NCI-H2196 (cell line): Measurements from ENCODE around the gene CYP24A1.

Experiments used
- DNase-seq: peaks from one replicate; lab custom pipeline; 2025; ENCODE audit not compliant: unreplicated experiment; lab: John Stamatoyannopoulos, UW

CYP24A1 gene

DNA sequence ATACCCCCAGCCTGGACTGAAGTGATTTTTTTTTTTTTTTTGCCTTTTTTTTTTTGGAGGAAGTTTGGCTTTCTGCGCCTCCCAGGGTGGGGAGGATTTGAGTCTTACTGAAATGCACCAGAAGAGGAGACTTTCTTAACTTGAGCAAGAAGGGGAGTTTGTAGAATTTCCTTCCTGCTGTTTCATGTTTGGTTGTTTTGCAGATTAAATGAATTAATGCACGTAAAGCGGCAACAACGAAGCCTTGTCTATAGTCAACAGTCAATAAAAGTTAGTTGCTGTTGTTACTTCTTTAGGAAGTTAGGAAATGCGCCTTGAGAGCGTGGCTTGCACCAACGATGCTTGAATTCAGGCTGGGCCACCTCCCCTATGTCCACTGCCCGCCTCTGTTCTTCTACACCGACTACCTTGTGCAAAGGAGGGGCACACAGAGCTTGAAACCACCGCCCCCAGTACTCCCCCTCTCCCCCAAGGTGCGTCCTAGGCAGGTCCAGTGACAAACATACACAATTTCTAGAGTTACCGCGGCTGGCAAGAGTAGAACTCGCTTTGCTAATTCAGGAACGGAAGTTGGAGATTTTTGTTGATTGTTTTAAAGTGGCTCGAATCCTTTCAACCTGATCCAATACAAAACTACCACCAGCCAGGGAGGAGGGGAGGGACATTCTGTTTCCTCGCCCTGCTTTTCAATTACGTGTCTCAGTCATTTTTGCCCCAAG is 830 bp upstream of the CYP24A1 start:
- no peak for DNase-seq

DNA sequence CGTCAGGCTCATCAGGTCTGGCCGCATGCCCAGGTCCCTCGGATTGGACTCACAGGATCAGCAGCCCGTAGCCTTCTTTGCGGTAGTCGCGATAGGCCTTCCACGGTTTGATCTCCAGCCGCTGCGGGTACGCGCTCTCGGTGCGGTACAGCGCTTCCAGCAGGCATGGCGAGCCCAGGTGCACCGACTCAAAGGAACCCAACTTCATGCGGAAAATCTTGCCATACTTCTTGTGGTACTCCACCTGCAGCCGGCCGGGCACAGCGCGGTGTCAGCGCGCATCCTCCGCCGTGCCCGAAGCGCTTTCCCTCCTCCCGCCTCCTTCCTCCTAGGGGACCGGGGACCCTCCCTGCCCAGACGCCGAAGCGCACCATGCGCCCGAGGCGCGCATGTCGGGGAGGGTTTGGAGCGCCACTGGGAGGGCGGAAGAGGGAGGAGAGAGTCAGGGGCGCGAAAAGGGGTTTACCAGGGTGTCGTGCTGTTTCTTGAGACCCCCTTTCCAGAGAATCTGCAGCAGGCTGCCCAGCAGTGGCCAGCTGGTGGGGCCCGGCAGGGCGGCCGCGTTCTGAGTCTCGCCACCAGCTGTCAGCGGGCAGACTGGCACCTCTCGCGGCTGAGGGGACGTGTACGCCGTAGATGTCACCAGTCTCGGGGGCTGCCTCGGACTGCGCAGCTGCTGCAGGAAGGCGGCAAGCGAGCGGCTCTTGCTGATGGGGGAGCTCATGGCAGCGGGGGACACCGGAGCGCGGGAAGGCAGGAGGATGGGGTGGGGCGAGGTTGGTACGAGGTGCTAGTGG is 732 bp downstream of the CYP24A1 start:
- DNase-seq, result peak; percentile 22

DNA sequence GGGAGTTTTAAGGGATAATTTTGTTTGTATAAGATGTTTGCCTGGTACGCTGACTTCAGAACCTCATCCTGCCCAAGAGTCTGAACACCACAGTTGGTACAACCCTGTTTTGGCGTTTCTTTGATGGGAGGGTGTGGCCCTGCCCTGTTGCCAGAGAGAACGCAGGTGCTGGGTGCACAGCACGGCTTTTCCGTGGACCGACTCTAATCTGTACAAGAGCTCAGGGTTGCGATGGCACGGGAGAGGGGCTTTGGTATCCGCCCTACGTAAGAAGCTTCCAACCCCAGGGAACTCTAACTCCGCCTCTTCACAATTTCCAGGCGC is 1.3 kb downstream of the CYP24A1 start:
- no peak for DNase-seq

DNA sequence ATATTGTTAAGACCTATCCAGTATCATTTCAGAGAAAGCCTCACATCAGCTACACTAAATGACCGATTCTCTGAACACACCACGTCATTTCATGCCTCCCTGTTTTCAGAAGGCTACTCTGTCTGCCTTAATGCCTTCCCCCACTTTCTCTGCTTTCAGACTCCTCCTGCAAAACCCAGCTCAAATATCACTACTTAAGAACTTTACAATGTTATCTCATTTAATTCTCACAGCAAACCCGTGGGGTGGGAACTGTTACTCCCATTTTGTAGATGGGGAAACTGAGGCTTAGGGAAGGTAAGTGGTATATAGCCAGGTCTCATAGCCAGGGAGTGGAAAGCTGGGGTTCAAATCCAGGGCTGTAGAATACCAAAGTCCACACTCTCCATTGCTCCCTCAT is 2.8 kb downstream of the CYP24A1 start:
- no peak for DNase-seq

DNA sequence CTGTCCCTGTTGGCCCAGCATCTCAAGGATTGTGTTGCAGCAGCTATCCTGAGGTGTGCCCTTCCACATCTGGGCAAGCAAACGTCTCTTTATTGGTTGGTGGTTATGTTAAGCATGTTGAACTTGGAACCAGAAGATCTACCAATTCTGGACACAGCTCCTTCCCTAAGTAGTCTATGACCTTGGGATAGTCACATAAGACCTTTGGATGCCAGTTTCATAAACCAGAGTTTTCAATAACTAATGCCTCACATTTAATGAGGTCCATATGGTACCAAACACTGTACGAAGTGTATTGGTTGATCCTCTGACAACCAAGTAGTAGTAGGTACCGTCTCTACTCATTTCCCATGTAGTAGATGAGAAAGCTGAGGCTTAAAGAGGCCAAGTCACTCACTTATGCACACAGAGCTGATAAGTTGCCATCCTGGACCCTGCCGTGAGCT is 3.7 kb downstream of the CYP24A1 start:
- DNase-seq, result no peak

DNA sequence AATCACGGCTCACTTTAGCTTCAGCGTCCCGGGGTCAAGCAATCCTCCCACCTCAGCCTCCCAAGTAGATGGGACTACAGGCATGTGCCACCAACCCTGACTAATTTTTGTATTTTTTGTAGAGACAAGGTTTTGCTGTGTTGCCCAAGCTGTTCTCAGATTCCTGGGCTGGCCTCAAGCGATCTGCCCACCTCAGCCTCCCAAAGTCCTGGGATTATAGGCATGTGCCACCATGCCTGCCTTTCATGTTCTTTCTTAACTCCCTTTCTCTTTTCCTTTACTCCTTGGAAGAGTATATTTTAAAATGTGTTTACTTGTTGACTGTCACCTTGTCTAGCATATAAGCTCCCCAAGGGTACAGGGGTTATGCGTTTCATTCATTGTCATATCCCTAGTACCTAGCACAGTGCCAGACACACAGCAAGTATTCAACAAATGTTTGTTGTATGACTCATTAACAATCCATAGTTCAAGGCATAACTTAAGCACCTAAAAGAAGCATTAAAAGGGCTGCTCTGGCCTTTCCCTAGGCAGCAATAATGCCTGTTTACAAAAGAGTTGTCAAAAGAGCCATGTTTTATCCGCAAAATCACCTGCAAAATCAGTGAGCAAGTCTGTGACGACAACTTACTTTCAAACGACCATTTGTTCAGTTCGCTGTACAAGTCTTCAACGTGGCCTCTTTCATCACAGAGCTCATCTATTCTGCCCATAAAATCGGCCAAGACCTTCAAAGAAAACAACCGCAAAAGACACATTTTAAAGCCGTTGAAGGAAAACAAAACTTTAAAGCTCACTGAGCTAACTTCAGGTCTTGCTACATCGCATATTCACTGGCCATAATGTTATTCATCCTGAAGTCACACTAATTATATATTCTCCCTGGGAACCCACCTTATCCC is 4.6 kb downstream of the CYP24A1 start:
- no peak for DNase-seq

DNA sequence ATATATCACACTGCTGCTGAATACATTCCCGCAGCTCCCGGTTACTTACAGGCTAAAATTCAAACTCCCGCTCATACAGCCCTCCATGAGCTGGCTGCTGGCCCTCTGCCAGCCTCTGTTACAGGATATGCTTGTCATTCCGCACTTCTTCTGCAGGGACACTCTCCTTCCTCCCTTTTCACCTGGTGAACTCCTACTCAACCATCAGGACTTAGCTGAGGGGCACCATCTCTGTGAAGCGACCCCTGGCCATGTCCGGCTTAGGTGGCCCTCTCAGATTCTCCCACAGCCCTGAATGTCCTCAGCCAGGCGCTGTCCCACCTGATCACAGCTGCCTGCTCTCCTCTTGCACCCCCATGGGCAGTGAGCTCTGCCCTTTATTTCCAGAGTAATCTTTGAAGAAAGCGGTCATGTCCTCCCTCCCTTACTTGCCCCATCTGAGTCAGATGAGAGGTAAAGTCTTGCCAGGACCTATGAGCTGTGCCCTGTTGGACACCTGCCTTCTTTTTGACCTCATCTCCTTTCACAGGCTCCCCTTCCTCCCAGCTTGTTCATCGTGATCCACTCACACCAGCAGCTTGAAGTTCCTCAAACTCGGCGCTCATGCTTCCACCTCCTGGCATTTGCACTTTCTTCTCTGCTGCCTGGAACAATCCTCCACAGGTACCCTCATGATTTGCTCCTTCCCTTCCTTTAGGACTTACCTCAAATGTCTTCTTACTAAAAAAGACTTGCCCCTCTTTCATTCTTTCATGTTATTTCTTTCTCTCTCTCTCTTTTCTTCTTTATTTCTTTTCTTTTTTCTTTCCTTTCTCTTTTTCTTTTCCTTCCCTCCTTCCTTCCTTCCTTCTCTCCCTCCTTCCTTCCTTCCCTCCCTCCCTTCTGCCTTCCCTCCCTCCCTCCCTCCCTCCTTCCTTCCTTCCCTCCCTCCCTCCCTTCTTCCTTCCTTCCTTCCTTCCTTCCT is 5.6 kb downstream of the CYP24A1 start:
- DNase-seq, result no peak

DNA sequence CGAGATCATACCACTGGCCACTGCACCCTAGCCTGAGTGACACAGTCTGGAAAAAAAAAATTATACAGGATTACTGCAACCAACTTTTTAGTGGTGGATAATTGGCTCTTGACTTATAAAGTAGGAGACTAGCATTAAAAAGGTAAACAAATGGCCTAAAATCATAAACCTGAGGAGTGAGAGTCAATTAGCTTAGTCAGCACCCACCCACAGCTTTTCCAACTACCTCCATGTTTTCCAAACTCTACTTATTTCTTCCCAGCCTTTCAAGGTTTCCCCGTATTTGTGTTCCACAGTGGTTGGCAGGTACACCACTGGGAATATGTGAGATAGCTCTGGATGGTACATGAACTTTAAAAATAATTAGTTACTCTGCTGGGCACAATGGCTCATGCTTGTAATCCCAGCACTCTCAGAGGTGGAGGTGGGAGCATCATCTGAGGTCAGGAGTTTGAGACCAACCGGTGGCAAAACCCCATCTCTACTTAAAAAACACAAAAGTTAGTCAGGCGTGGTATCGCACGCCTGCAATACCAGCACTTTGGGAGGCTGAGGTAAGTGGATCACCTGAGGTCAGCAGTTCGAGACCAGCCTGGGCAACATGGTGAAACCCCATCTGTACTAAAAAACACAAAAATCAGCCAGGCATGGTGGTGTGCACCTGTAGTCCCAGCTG is 6.7 kb downstream of the CYP24A1 start:
- DNase-seq, result no peak

DNA sequence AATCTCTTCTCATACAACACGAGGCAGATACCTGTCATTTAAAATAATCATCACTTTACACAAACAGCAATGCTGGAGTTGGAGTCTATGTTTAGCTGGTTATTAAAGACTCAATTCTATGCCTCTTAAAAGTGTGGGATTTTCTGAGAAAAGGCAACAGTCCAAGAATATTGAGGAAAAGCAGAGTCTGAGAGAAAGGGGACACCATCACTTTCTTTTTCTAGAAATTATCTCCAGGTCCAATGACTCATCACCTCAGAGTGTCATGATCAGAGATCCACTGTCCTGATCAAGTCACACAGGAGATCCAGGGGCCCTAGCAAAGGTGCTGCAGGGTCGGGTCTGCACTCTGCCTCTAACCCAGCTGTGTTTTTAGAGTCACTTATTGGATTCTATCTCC is 8.0 kb downstream of the CYP24A1 start:
- DNase-seq, result no peak

DNA sequence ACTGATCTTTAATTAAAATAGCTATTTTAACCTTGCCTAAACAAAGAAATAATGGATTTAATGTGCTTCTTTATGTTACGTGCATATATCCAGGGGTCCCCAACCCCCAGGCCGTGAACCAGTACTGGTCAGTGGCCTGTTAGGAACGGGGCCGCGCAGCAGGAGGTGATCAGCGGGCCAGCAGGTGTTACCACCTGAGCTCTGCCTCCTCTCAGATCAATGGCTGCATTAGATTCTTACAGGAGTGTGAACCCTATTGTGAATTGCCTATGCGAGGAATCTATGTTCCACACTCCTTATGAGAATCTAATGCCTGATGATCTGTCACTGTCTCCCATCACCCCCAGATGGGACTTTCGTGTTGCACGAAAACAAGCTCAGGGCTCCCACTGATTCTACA is 8.8 kb downstream of the CYP24A1 start:
- no peak for DNase-seq

DNA sequence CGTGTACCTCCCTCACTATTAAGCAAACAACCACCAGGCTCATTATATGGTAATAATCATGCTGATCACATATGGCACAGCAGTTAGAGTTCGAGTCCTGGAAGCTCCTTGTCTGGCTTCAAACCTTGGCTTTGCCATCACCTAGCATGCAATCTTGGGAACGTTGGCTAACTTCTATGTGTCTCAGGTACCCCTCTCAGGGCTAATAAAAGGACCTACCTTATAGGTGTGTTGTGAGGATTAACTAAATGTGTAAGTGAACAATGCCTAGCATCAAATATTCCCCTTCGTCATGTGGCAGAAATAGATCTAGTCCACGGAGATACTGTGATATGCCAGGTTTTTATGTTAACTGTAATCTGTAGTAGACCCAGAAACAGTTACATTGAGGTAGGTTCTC is 10.4 kb downstream of the CYP24A1 start:
- DNase-seq, result no peak

DNA sequence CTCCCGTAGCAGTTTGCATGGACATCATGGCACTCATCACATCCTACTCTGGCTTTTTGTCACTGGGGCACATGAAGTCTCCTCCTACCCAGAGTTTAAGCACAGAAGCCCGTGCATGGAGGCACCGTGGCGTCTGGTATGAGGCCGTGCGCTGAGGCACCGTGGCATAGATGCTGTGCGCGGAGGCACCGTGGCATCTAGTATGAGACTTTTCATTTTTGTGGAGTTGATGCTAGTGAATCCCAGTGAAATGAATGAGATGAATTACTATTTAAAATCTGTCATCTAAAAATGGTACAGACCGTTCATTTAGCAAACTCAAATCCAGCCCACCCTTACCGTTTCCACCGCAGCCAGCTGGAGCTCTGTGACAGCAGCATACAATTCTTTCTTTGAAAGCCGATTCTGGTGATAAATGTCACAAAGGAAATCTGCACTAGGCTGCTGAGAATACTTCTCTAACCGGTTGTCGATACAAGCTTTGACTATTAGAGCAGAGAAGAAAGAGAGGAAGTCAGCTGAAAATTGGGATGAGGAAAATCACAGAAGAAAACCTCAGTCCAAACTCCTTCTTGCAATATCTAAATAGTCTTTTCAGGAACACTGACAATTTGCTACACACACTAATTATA is 11.3 kb downstream of the CYP24A1 start:
- DNase-seq, result no peak

DNA sequence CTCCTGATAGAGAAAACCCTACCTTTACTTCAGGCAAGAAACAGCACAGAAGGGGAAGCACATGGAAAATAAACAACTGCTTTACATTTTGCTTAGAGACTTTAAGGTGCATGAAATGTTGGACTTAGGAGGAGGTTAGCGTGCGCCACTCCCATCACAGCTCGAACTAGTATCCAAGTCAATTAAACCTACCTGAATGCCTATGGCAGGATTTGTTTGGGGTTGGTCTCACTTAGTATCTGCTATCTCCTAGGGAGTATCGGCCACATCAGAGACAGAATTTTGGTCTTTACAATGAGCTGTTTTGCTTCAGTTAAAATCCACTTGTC is 12.0 kb downstream of the CYP24A1 start:
- no peak for DNase-seq

DNA sequence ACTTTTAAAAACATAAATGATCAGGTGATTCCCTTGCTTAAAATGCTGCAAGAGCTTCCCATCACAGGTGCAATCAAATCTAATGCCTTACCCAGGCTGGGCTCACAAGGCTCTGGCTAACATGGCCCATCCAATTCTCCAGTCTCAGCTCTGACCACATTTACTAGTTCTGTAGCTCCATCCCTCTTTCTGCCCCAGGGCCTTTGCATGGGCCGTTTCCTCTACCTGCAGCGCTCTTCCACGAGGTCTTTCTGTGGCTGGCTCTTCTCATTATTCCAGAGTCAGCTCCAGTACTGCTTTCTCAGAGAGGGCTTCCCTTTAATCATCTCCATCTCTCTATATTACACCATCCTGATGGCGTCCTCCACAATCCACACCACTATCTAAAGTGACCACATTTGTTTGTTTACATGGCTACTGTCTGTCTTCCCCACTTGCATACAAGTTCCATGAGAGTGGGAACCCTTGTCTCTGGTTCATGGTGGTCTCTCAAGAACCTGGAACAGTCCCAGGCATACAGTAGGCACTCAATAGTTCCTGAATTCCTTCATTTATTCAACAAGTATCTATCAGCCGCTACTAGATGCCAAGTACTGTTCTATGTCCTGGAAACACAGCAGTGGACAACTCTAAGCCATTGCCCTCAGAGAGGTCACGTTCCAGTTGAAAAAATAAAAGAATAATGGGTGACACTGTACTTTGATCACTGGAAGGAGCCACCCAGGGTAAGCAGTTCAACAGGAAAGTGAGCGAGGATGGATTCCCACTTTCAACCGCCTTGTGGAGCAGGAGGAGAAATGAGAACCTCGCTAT is 12.6 kb downstream of the CYP24A1 start:
- no peak for DNase-seq

DNA sequence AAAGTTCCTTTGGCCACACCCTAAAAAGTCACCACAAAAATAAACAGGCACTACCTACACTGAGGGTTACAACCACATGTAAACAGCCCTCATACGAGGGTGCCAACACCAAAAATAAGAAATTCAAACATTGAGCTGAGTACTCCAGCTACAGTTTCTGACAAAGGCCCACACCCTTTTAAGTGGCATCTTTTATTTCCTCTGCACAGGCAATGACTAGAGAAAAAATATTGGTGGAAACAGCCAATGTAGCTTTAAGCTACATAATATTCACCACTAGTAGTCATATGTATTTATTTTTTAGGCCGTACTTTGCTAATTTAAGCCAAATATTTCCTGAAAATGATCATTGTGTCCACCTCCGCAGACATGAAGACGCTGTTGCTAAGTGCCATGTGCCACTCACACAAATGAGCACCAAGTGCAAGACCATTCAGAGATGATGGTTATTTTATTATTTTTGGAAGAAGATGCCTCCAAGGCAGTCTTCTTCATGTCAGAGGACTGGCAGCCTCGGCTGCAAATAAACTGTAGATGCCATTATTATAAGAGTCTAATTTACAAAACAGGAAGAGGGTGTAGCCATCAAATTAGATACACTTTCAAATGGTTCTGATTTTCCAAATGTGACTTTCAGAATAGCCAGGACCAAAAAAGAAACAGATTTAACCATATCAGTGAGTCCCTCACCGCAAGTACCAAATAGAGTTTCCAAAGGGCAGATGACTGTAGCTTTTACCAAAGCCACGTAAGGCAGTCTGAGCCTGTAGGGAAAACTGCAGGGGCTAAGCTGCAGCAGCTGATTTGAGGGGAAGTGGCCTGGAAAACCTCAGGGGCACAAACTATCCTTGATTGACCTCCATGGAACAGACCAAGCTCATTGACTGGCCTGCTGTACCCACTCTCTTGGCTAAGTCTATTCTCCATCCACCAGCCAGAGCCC is 13.4 kb downstream of the CYP24A1 start:
- no peak for DNase-seq

DNA sequence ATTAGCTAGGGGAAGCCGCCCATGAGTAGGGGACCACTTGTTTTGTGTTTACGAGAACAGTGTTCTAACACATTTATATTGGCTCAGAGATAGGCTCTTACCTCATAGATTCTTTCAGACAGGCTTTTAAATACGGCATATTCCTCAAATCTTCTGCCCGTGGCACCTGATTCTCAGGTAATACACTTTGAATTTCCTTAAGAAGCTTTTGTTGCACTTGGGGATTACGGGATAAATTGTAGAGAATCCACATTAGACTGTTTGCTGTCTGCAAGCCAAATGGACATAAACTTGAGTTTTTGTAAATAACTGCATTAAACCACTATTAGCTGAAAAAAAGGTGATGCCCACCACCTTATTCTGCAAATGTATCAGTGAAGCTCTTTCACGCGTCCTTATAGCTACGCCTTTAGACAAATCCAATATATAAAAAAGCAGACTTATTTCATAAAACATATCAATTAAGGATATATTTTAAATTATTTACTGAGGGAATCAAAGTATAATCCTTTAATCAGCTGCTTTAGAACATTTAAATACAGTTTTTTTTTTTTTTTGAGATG is 14.8 kb downstream of the CYP24A1 start:
- no peak for DNase-seq

DNA sequence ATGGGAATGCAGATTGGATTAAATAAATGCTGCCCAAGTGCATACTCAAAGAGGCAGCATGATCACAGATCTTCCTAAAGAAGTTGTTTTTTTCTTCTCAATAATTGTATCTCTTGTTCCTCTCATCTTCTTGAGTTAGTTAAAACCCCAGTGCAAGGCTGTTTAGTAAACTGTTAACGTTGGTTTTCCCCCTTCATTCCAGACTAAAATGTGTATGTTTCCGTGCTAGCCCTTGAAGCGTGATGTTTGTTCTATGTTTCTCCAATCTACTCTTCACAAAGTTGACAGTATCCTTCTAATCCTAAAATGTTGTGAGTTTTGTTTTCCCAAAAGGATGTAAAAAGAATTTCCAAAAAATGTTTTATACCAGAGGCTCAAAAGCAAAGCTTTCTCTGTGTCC is 15.6 kb downstream of the CYP24A1 start:
- no peak for DNase-seq
